Stimulated activated CD8-positive, alpha-beta memory T cell treated with anti-CD3 and anti-CD28 coated beads, Interleukin-7, amount 100 ng/mL, for 1 hour (primary cell): Measurements from ENCODE around the gene AUTS2.
A peak's percentile ranks its signal among the peaks of the same experiment; 100 is the strongest.

Source experiments
- DNase-seq, 2 donors: peaks; one replicate each; pipeline ENCODE4 v3.0.0-alpha.2; 2020; ENCODE audit warnings: low read depth in 2 of 2

The AUTS2 gene

GRCh38 chr7:70679661-70680060, 1081.4 kb downstream of the AUTS2 start:
- no peak for DNase-seq

- no peak for DNase-seq
These were observed 1082.0 kb downstream of the AUTS2 start for GRCh38 chr7:70680306-70680705.

- DNase-seq: no peak
These were observed 1082.6 kb downstream of the AUTS2 start for GRCh38 chr7:70680743-70681468.

- DNase-seq: no peak
These were observed 1083.4 kb downstream of the AUTS2 start for GRCh38 chr7:70681469-70682350.

GRCh38 chr7:70684173-70684572, 1085.9 kb downstream of the AUTS2 start:
- no peak for DNase-seq

- DNase-seq: no peak
These were observed 1095.0 kb downstream of the AUTS2 start for GRCh38 chr7:70693321-70693685.

GRCh38 chr7:70693686-70694433, 1095.6 kb downstream of the AUTS2 start:
- peak; percentile 37 to 52 for DNase-seq

- DNase-seq: no peak
These were observed 1096.2 kb downstream of the AUTS2 start for GRCh38 chr7:70694434-70694970.

- DNase-seq: no peak
These were observed 1096.9 kb downstream of the AUTS2 start for GRCh38 chr7:70694971-70695794.

GRCh38 chr7:70695795-70696083, 1097.5 kb downstream of the AUTS2 start:
- DNase-seq: no peak

- no peak for DNase-seq
These were observed 1098.0 kb downstream of the AUTS2 start for GRCh38 chr7:70696201-70696754.

GRCh38 chr7:70698219-70698832, 1100.1 kb downstream of the AUTS2 start:
- DNase-seq: no peak

- no peak for DNase-seq
These were observed 1101.0 kb downstream of the AUTS2 start for GRCh38 chr7:70699271-70699670.

- no peak for DNase-seq
These were observed 1102.0 kb downstream of the AUTS2 start for GRCh38 chr7:70700055-70700940.

- DNase-seq: no peak
These were observed 1102.7 kb downstream of the AUTS2 start for GRCh38 chr7:70700941-70701425.

GRCh38 chr7:70701477-70701876, 1103.2 kb downstream of the AUTS2 start:
- no peak for DNase-seq

- DNase-seq: no peak
These were observed 1103.7 kb downstream of the AUTS2 start for GRCh38 chr7:70701991-70702390.

- no peak for DNase-seq
These were observed 1105.5 kb downstream of the AUTS2 start for GRCh38 chr7:70703785-70704184.

GRCh38 chr7:70704831-70705346, 1106.6 kb downstream of the AUTS2 start:
- no peak for DNase-seq
